Activated naive CD8-positive, alpha-beta T cell treated with anti-CD3 and anti-CD28 coated beads for 36 hours (primary cell): ENCODE results near the gene MUTYH. TPM values are rescaled to one million over a fixed set of nuclear protein-coding genes. Genes with fewer than 3 reads are reported as not detected.
"Not testable (repeated sequence)": the region's sequence is repeated elsewhere in the genome, so short reads cannot be mapped to it uniquely, and the experiment has no call there.

Experiments
- DNase-seq: peaks from one replicate; pipeline ENCODE4 v3.0.0; 2021
- H3K27ac Mint-ChIP-seq: one replicate; pipeline ENCODE4 v1.8.0; 2022; ENCODE audit warnings: mild to moderate bottlenecking, moderate library complexity, mixed read lengths
- H3K27me3 Mint-ChIP-seq: one replicate; pipeline ENCODE4 v1.8.0; 2022; ENCODE audit warnings: mild to moderate bottlenecking, mixed read lengths
- H3K36me3 Mint-ChIP-seq: one replicate; pipeline ENCODE4 v1.8.0; 2021; ENCODE audit warnings: mild to moderate bottlenecking, mixed read lengths
- H3K4me1 Mint-ChIP-seq: one replicate; pipeline ENCODE4 v1.8.0; 2021; ENCODE audit warnings: mixed read lengths
- H3K4me3 Mint-ChIP-seq: one replicate; pipeline ENCODE4 v1.8.0; 2022; ENCODE audit warnings: mild to moderate bottlenecking, moderate library complexity, mixed read lengths
- H3K9me3 Mint-ChIP-seq: one replicate; pipeline ENCODE4 v1.8.0; 2022; ENCODE audit warnings: mixed read lengths
- total RNA-seq, 2 experiments: library from RNA; stranded (reverse); gene quantifications; one replicate each; pipeline ENCODE4 v1.2.3, GENCODE V29; 2021

Gene MUTYH
- total RNA-seq, 2 experiments from 2014 or later = 54.4 to 57.9 TPM

GRCh38 chr1:45360981-45361380 lies 20.7 kb upstream of the MUTYH start:
- H3K27me3 Mint-ChIP-seq, H3K36me3 Mint-ChIP-seq, H3K4me3 Mint-ChIP-seq, H3K9me3 Mint-ChIP-seq, H3K27ac Mint-ChIP-seq, DNase-seq, H3K4me1 Mint-ChIP-seq: not testable (repeated sequence)

- Mint-ChIP-seq H3K36me3 (no peaks in the 10 kb centered on the region), H3K27ac (no peak overlapping the region), H3K4me1 (peaks cover 7% of the 10 kb centered on the region), H3K4me3 (no peak overlapping the region), H3K9me3 (no peaks in the 10 kb centered on the region), H3K27me3 (no peaks in the 10 kb centered on the region)
- DNase-seq = peak; percentile 38
Measured at GRCh38 chr1:45359882-45360513, 19.8 kb upstream of the MUTYH start.

GRCh38 chr1:45356186-45356585 lies 15.9 kb upstream of the MUTYH start:
- H3K27me3 Mint-ChIP-seq = no peaks in the 10 kb centered on the region
- H3K36me3 Mint-ChIP-seq = no peaks in the 10 kb centered on the region
- H3K4me3 Mint-ChIP-seq = no peak overlapping the region
- no peak for DNase-seq
- peaks cover 6% of the 10 kb centered on the region for H3K4me1 Mint-ChIP-seq
- no peak overlapping the region for H3K27ac Mint-ChIP-seq
- no peaks in the 10 kb centered on the region for H3K9me3 Mint-ChIP-seq

- no peaks in the 10 kb centered on the region for H3K36me3 Mint-ChIP-seq
- H3K4me3 Mint-ChIP-seq = no peak overlapping the region
- no peaks in the 10 kb centered on the region for H3K27me3 Mint-ChIP-seq
- peaks cover 6% of the 10 kb centered on the region for H3K4me1 Mint-ChIP-seq
- no peaks in the 10 kb centered on the region for H3K9me3 Mint-ChIP-seq
- DNase-seq = no peak
- no peak overlapping the region for H3K27ac Mint-ChIP-seq
Measured at GRCh38 chr1:45355683-45356082, 15.4 kb upstream of the MUTYH start.

- H3K4me1 Mint-ChIP-seq = peaks cover under 1% of the 10 kb centered on the region
- no peaks in the 10 kb centered on the region for H3K9me3 Mint-ChIP-seq
- no peak for DNase-seq
- no peak overlapping the region for H3K4me3 Mint-ChIP-seq
- no peaks in the 10 kb centered on the region for H3K36me3 Mint-ChIP-seq
- no peak overlapping the region for H3K27ac Mint-ChIP-seq
- H3K27me3 Mint-ChIP-seq = no peaks in the 10 kb centered on the region
Measured at GRCh38 chr1:45354838-45355237, 14.6 kb upstream of the MUTYH start.

- Mint-ChIP-seq H3K4me1 (peaks cover 10% of the 10 kb centered on the region), H3K9me3 (no peaks in the 10 kb centered on the region), H3K27me3 (no peaks in the 10 kb centered on the region), H3K27ac (no peak overlapping the region), H3K4me3 (no peak overlapping the region), H3K36me3 (no peaks in the 10 kb centered on the region)
- DNase-seq = no peak
Measured at GRCh38 chr1:45353685-45354084, 13.4 kb upstream of the MUTYH start.

GRCh38 chr1:45351508-45351907 lies 11.3 kb upstream of the MUTYH start:
- Mint-ChIP-seq H3K4me3 (no peak overlapping the region), H3K27ac (no peak overlapping the region), H3K9me3 (no peaks in the 10 kb centered on the region), H3K27me3 (no peaks in the 10 kb centered on the region), H3K4me1 (peaks cover 10% of the 10 kb centered on the region), H3K36me3 (peaks cover 4% of the 10 kb centered on the region)
- no peak for DNase-seq

GRCh38 chr1:45348966-45349677 lies 8.9 kb upstream of the MUTYH start:
- H3K36me3 Mint-ChIP-seq = peaks cover 17% of the 10 kb centered on the region
- no peak overlapping the region for H3K4me3 Mint-ChIP-seq
- no peak for DNase-seq
- H3K27me3 Mint-ChIP-seq = no peaks in the 10 kb centered on the region
- H3K9me3 Mint-ChIP-seq = no peaks in the 10 kb centered on the region
- H3K4me1 Mint-ChIP-seq = peaks cover 23% of the 10 kb centered on the region
- H3K27ac Mint-ChIP-seq = no peak overlapping the region

- Mint-ChIP-seq H3K36me3 (peaks cover 17% of the 10 kb centered on the region), H3K9me3 (no peaks in the 10 kb centered on the region), H3K27me3 (no peaks in the 10 kb centered on the region), H3K27ac (no peak overlapping the region), H3K4me1 (peaks cover 23% of the 10 kb centered on the region), H3K4me3 (no peak overlapping the region)
- no peak for DNase-seq
Measured at GRCh38 chr1:45348609-45348965, 8.3 kb upstream of the MUTYH start.

- DNase-seq = no peak
- H3K9me3 Mint-ChIP-seq = no peaks in the 10 kb centered on the region
- no peak overlapping the region for H3K4me3 Mint-ChIP-seq
- H3K27ac Mint-ChIP-seq = no peak overlapping the region
- peaks cover 27% of the 10 kb centered on the region for H3K4me1 Mint-ChIP-seq
- H3K27me3 Mint-ChIP-seq = no peaks in the 10 kb centered on the region
- H3K36me3 Mint-ChIP-seq = peaks cover 19% of the 10 kb centered on the region
Measured at GRCh38 chr1:45348020-45348419, 7.8 kb upstream of the MUTYH start.

- Mint-ChIP-seq H3K36me3 (peaks cover 32% of the 10 kb centered on the region), H3K27ac (peak overlapping the region; percentile 45), H3K27me3 (no peaks in the 10 kb centered on the region), H3K4me1 (peaks cover 38% of the 10 kb centered on the region), H3K4me3 (no peak overlapping the region), H3K9me3 (no peaks in the 10 kb centered on the region)
- DNase-seq = no peak
Measured at GRCh38 chr1:45346473-45346872, 6.2 kb upstream of the MUTYH start.

GRCh38 chr1:45345014-45345413 lies 4.8 kb upstream of the MUTYH start:
- Mint-ChIP-seq H3K27ac (no peak overlapping the region), H3K9me3 (no peaks in the 10 kb centered on the region), H3K36me3 (peaks cover 46% of the 10 kb centered on the region), H3K4me3 (no peak overlapping the region), H3K27me3 (no peaks in the 10 kb centered on the region), H3K4me1 (peaks cover 41% of the 10 kb centered on the region)
- DNase-seq = no peak

GRCh38 chr1:45344499-45344898 lies 4.3 kb upstream of the MUTYH start:
- Mint-ChIP-seq H3K27me3 (no peaks in the 10 kb centered on the region), H3K4me3 (no peak overlapping the region), H3K36me3 (peaks cover 48% of the 10 kb centered on the region), H3K9me3 (no peaks in the 10 kb centered on the region), H3K27ac (peak overlapping the region; percentile 20), H3K4me1 (peaks cover 39% of the 10 kb centered on the region)
- DNase-seq = no peak

GRCh38 chr1:45340816-45341466 lies 701 bp upstream of the MUTYH start:
- Mint-ChIP-seq H3K27me3 (no peaks in the 10 kb centered on the region), H3K27ac (peak overlapping the region; percentile 99), H3K36me3 (peaks cover 61% of the 10 kb centered on the region), H3K4me1 (peaks cover 39% of the 10 kb centered on the region), H3K9me3 (peaks cover 5% of the 10 kb centered on the region), H3K4me3 (peak overlapping the region; percentile 95)
- peak; percentile 30 for DNase-seq

GRCh38 chr1:45337630-45338325 lies 2.5 kb downstream of the MUTYH start:
- peaks cover 5% of the 10 kb centered on the region for H3K9me3 Mint-ChIP-seq
- peaks cover 50% of the 10 kb centered on the region for H3K36me3 Mint-ChIP-seq
- H3K27ac Mint-ChIP-seq = peak overlapping the region; percentile 6
- H3K4me1 Mint-ChIP-seq = peaks cover 31% of the 10 kb centered on the region
- no peak for DNase-seq
- no peaks in the 10 kb centered on the region for H3K27me3 Mint-ChIP-seq
- peak overlapping the region; percentile 12 for H3K4me3 Mint-ChIP-seq
